PC-3 (cell line): ENCODE data around the gene ANP32A. TPM values are rescaled to one million over a fixed set of nuclear protein-coding genes. Genes with fewer than 3 reads are reported as not detected.

Source experiments
- ATAC-seq: fragments of 200-7000 bp; cut with Tn5 transposase; 2 replicates; pipeline ENCODE4 v1.9.1; 2020; ENCODE audit warnings: mild to moderate bottlenecking, moderate library complexity
- BruUV-seq: library from RNA; stranded (reverse); fragments of 400-500 nt; replicated peaks from 2 replicates; lab custom pipeline; 2021; lab: Mats Ljungman, UMichigan
- CTCF ChIA-PET: fragments of 300-600 bp; sonication (Branson Sonifier 250); formaldehyde crosslinking; loops from one replicate; lab custom pipeline; 2022; ENCODE audit warnings: antibody characterized with exemption; lab: Charles Lee
- POLR2A ChIA-PET: fragments of 300-600 bp; sonication (Branson Sonifier 250); formaldehyde crosslinking; loops from one replicate; lab custom pipeline; 2022; ENCODE audit warnings: antibody characterized with exemption; ENCODE audit not compliant: unreplicated experiment; lab: Charles Lee
- DNase-seq: peaks from one replicate; pipeline ENCODE4 v3.0.0-alpha.2; 2015
- H2AFZ ChIP-seq: fragments of 300-600 bp; sonication (generic); 2 replicates; pipeline ENCODE4 v1.6.0; 2016; ENCODE audit warnings: antibody characterized with exemption, low read length
- H3F3A ChIP-seq: fragments of 300-600 bp; sonication (generic); one replicate; pipeline ENCODE4 v1.6.0; 2017; ENCODE audit warnings: antibody characterized with exemption, low read length, control low read depth, mild to moderate bottlenecking; ENCODE audit not compliant: unreplicated experiment
- H3K27ac ChIP-seq: fragments of 300-600 bp; sonication (generic); 2 replicates; pipeline ENCODE4 v1.5.1; 2016; ENCODE audit warnings: mild to moderate bottlenecking, low read length
- H3K27me3 ChIP-seq: fragments of 300-600 bp; sonication (generic); 2 replicates; pipeline ENCODE4 v1.6.1; 2016; ENCODE audit warnings: low read length, mixed read lengths
- H3K36me3 ChIP-seq: fragments of 300-600 bp; sonication (generic); 2 replicates; pipeline ENCODE4 v1.6.1; 2016; ENCODE audit warnings: low read depth, mixed run types, low read length, mixed read lengths
- H3K4me1 ChIP-seq: fragments of 300-600 bp; sonication (generic); 2 replicates; pipeline ENCODE4 v1.5.1; 2016; ENCODE audit warnings: low read length; ENCODE audit not compliant: insufficient read depth
- H3K4me2 ChIP-seq: fragments of 300-600 bp; sonication (generic); 2 replicates; pipeline ENCODE4 v1.6.0; 2016; ENCODE audit warnings: low read length
- H3K4me3 ChIP-seq: fragments of 300-600 bp; sonication (generic); 2 replicates; pipeline ENCODE4 v1.5.1; 2016; ENCODE audit warnings: mild to moderate bottlenecking, low read length, mixed read lengths
- H3K79me2 ChIP-seq: fragments of 300-600 bp; sonication (generic); 2 replicates; pipeline ENCODE4 v1.6.1; 2017; ENCODE audit warnings: low read length, mixed read lengths
- H3K9ac ChIP-seq: fragments of 300-600 bp; sonication (generic); 2 replicates; pipeline ENCODE4 v1.6.0; 2016; ENCODE audit warnings: mild to moderate bottlenecking, low read length
- H3K9me2 ChIP-seq: fragments of 300-600 bp; sonication (generic); replicated peaks from 2 replicates; pipeline ENCODE4 v1.6.1; 2016; ENCODE audit warnings: mixed run types, low read length, mixed read lengths
- H3K9me3 ChIP-seq: fragments of 300-600 bp; sonication (generic); 2 replicates; pipeline ENCODE4 v1.6.1; 2016; ENCODE audit warnings: low read length, mixed read lengths
- H4K20me1 ChIP-seq: fragments of 300-600 bp; sonication (generic); 2 replicates; pipeline ENCODE4 v1.6.1; 2016; ENCODE audit warnings: low read length, mixed read lengths
- CTCF ChIP-seq: fragments of 300-600 bp; sonication (generic); conservative IDR thresholded peaks from 2 replicates; pipeline ENCODE4 v1.5.1; 2017; ENCODE audit warnings: antibody characterized with exemption, low read depth, mild to moderate bottlenecking, low read length
- EZH2 ChIP-seq: fragments of 300-600 bp; sonication (generic); IDR thresholded peaks from one replicate; pipeline ENCODE4 v1.6.1; 2017; ENCODE audit warnings: antibody characterized with exemption, mild to moderate bottlenecking, low read length; ENCODE audit not compliant: unreplicated experiment
- EZH2phosphoT487 ChIP-seq: fragments of 300-600 bp; sonication (generic); IDR thresholded peaks from 2 replicates; pipeline ENCODE4 v1.6.1; 2018; ENCODE audit warnings: mild to moderate bottlenecking, antibody characterized with exemption, low read length, borderline replicate concordance
- intact Hi-C: fragments of 100-400 bp; cut with micrococcal nuclease; formaldehyde crosslinking; loops from 2 replicates; pipeline ENCODE4 v1.9.0; 2023
- total RNA-seq: library from RNA; depleted of rRNA; stranded (reverse); fragments of >200 nt; gene quantifications from 2 replicates; pipeline ENCODE4 v1.2.3, GENCODE V29; 2014

The ANP32A gene
- total RNA-seq, 1 experiment from 2014 or later: 106 TPM

GRCh38 chr15:68769702-68770101 lies 51.0 kb downstream of the ANP32A start:
- DNase-seq: no peak
- ChIA-PET CTCF (no interaction called here), POLR2A (no interaction called here)
- Histone ChIP-seq H3K9me3 (no peaks in the 10 kb centered on the region), H3K36me3 (no peaks in the 10 kb centered on the region), H4K20me1 (no peaks in the 10 kb centered on the region), H3K9ac (no peak overlapping the region), H3K9me2 (no peaks in the 10 kb centered on the region), H3K27me3 (no peaks in the 10 kb centered on the region), H3K4me2 (no peak overlapping the region), H3K27ac (no peak overlapping the region), H3K79me2 (no peaks in the 10 kb centered on the region), H3K4me1 (peaks cover 6% of the 10 kb centered on the region; the same call in 1 of the 2 replicates), H3F3A (no peaks in the 10 kb centered on the region), H3K4me3 (no peak overlapping the region), H2AFZ (no peak overlapping the region)
- TF ChIP-seq EZH2 (no peak), CTCF (no peak), EZH2phosphoT487 (no peak)
- BruUV-seq: no TSS peak
- intact Hi-C loops: no loop called here
- no peak for ATAC-seq

- Histone ChIP-seq H3K36me3 (no peaks in the 10 kb centered on the region), H3K27me3 (no peaks in the 10 kb centered on the region), H2AFZ (no peak overlapping the region), H3K4me1 (peaks cover 6% of the 10 kb centered on the region; the same call in 1 of the 2 replicates), H3K9ac (no peak overlapping the region), H3K9me3 (no peaks in the 10 kb centered on the region), H3K27ac (no peak overlapping the region), H3K4me3 (no peak overlapping the region), H3F3A (no peaks in the 10 kb centered on the region), H3K4me2 (no peak overlapping the region), H4K20me1 (no peaks in the 10 kb centered on the region), H3K9me2 (no peaks in the 10 kb centered on the region), H3K79me2 (no peaks in the 10 kb centered on the region)
- peak; percentile 62 for DNase-seq
- peak; percentile 65 for ATAC-seq
- no TSS peak for BruUV-seq
- CTCF ChIA-PET: interaction anchor here (0.6 kb wide), 1 partner anchor 491 kb away, joined by 5 read pairs; no protein-coding TSS in a partner anchor
- POLR2A ChIA-PET: no interaction called here
- TF ChIP-seq CTCF (no peak), EZH2phosphoT487 (no peak), EZH2 (no peak)
- intact Hi-C loops: no loop called here
These were observed 52.4 kb downstream of the ANP32A start for GRCh38 chr15:68768321-68768720.

- Histone ChIP-seq H4K20me1 (no peaks in the 10 kb centered on the region), H3K27ac (no peak overlapping the region), H3K27me3 (no peaks in the 10 kb centered on the region), H3K9me2 (no peaks in the 10 kb centered on the region), H3K9me3 (no peaks in the 10 kb centered on the region), H2AFZ (no peak overlapping the region), H3K4me3 (no peak overlapping the region), H3K4me1 (peaks cover 6% of the 10 kb centered on the region; the same call in 1 of the 2 replicates), H3K9ac (no peak overlapping the region), H3F3A (no peaks in the 10 kb centered on the region), H3K4me2 (no peak overlapping the region), H3K36me3 (no peaks in the 10 kb centered on the region), H3K79me2 (no peaks in the 10 kb centered on the region)
- ATAC-seq: no peak
- ChIA-PET CTCF (interaction anchor here (0.6 kb wide), 1 partner anchor 492 kb away, joined by 5 read pairs; no protein-coding TSS in a partner anchor), POLR2A (no interaction called here)
- no peak for DNase-seq
- TF ChIP-seq CTCF (no peak), EZH2phosphoT487 (no peak), EZH2 (no peak)
- intact Hi-C loops: no loop called here
- BruUV-seq: no TSS peak
These were observed 52.9 kb downstream of the ANP32A start for GRCh38 chr15:68767833-68768232.
